ENCODE results near the gene OR2T3.
"Not testable (repeated sequence)": the region's sequence is repeated elsewhere in the genome, so short reads cannot be mapped to it uniquely, and the experiment has no call there.

OR2T3 gene, protein sequence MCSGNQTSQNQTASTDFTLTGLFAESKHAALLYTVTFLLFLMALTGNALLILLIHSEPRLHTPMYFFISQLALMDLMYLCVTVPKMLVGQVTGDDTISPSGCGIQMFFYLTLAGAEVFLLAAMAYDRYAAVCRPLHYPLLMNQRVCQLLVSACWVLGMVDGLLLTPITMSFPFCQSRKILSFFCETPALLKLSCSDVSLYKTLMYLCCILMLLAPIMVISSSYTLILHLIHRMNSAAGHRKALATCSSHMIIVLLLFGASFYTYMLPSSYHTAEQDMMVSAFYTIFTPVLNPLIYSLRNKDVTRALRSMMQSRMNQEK

DNA sequence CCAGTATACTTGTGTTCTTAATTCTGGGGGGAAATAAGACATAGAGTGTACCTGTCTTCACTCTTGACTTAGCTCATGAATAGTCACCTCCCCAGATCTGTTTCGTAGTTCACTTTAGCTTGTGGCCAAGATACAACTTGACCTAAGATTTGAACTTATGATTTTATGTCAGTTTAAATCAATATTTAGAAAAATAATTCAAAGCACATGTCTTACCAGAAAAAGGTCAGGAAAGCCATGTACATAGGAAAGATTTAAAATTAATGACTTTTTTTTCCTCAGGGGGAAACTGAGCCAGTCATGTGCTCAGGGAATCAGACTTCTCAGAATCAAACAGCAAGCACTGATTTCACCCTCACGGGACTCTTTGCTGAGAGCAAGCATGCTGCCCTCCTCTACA is at the start of gene OR2T3:
OR2T3 (plus strand) TSS at position 301 of the 400 bp plus-strand sequence; CDS start at position 301, 0 bp downstream.
- not testable (repeated sequence) for DNase-seq

DNA sequence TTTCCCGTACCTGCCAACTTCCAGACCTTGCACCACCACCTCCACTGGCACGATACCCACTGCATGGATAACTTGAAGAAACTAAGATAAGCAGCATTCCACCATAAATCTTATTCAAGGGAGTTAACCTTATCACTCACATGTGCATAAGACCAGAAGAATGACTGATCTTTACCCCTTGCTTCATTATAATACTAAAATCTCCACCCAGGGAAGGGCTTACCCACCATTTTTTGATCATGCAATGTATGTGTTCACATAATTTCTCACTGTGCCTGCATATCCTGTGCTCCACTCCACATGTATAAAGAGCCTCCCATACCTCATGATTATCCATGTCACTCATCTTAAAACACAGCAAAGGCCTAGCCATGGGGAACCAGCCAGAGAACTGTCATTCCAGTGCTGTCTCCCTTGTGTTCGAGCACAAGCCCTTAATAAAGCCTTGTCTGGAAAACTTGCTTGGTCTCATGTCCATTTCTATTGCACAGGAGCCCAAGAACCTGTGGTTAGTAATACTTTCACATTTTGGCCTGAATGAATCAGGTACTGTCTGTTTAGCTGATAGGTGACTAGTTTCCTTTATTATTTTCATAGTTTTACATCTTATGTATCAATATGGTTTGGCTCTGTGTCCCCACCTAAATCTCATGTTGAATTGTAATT is 45.5 kb upstream of the OR2T3 start:
- peak; percentile 7 for DNase-seq

DNA sequence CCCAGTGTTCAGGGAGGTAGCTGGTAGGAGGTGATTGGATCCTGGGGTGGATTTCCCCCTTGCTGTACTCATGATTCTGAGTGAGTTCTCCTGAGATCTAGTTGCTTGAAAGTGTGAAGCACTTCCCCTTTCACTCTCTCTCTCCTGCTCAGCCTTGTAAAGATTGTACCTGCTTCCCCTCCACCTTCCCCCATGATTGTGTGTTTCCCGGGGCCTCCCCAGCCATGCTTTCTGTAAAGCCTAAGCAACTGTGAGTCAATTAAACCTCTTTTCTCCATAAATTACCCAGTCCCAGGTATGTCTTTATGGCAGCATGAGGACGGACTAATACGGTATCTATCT is 45.0 kb upstream of the OR2T3 start:
- not testable (repeated sequence) for DNase-seq

DNA sequence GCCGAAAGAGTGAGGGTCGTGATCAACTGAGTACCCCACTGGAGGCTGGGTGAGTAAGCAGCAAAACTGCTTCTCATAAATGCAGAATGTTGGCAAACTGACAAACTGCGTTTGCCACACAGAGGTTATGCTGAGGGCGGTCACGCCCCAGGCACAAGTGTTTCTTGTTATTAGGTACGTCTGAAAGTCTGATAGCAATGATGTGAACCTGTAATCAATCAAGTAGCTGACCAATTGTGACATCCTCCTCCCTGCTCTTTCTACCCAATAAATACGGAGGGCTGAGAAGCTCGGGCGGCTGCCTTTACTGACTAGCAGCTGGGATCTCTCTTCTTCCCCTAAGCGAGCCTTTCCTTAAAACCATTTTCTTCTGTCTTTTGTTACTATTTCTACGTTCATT is 41.5 kb upstream of the OR2T3 start:
- DNase-seq: not testable (repeated sequence)

DNA sequence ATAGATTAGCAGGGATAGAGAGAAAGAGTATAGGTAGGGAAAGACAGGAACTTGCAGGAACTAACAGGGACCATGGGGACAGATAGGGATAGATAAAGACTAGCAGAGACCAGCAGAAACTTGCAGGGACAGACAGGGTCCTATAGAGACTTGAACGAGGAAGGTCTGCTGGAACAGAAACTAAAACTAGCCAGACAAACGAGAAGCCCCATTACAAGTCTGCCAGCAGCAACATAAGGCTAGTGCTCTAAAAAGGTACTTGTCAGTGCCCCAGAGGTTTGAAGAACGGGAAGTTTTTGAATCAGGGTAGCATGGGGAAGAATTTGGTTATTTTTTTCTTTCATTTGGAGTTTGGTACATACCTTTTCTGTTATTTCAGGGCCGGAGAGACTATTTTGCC is 41.0 kb upstream of the OR2T3 start:
- not testable (repeated sequence) for DNase-seq

DNA sequence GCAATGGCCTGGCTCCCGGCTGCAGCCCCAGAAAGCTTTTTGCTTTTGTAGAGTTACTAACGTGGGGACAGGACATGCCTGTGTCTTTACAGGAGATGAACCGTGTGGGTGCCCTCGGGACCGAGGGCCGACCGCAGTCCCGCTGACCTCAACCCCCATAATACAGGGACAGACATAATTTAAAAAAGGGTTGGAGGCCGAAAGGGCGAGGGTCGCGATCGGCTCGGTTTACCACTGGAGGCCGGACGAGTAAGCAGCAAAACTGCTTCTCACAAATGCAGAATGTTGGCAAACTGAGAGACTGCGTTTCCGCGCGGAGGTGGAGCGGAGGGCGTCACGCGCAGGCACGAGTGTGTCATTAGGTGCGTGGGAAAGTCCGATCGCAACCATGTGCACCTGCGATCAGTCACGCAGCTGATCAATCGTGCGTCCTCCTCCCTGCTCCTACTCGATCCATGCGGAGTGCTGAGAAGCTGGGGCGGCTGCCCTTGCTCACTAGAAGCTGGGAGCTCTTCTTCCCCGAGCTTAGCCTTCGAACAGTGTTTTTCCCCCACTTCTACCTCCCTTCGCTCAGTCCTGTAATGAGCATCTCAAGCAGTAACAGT is 39.2 kb upstream of the OR2T3 start:
- DNase-seq: not testable (repeated sequence)

DNA sequence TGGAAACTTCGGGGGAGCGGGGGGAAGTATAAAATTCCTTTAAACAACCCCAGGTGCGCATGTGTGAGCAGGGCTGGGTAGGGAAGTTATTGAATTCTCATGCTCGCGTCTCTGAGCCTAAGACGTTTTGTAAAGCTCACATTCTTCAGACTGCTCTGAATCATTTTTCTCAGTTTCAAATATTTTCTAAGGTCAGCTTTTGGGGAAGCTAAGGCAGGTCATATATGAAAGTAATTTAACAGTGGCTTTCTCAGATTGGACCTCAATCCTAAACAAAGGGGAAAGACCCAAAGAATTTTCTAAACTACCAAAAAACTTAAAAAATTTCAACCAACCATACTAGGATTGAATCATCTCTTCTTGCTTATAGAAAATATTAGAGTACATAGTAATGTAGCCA is 38.2 kb upstream of the OR2T3 start:
- not testable (repeated sequence) for DNase-seq

DNA sequence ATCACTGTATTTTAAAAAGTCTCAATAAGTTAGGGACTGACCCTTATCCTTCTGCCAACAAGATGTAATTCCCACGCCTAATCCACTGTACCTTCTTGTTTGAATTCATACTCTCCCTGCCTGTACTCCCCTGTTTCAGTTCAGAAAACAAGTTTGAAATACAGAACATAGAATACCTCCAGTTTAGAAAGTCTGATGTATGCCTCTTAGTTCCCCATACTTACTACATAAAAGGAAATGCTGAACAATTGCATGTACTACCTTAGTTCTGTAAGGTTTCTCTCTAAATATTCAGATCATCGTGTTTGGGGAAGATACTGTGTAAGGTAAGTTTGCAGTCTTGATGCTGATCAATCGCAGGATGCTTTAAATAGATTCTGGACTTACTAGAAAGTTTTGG is 36.8 kb upstream of the OR2T3 start:
- DNase-seq: not testable (repeated sequence)

DNA sequence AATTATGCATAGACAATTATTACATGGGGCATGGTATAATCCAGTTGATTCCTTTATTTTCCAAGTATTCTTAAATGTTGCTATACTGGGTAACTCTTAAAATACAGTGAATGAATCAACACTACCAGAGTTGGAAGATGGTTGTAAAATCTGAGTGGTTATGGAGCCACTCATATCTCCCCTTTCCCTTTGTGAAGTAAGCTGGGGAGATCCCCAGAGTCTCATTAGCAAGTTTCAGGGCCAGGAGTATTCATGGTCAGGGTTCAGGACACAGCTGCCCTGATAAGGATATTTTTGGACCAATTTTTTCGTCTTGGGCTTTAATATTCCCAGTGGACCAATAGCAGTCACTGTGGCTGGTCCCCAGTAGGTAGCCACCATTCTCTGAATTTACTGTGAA is 34.5 kb upstream of the OR2T3 start:
- DNase-seq: not testable (repeated sequence)

DNA sequence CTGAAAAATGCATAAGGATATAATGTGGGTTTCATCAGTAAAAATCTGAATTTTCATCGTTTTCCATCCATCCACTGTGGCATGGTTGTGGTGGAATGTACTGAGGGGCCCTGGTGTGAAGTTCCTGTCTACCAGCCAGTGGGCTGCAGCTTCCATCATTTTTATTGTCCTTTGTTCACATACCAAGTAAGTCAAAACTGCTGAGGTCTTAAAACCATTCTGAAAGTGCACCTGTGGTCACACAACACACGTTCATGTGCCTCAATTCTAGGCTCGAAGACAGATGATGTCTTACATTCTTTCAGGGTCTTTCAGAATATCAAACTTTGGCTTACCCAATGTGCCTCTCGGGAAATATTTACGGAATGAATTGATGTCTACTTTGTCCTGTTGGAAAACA is 33.9 kb upstream of the OR2T3 start:
- DNase-seq: not testable (repeated sequence)

DNA sequence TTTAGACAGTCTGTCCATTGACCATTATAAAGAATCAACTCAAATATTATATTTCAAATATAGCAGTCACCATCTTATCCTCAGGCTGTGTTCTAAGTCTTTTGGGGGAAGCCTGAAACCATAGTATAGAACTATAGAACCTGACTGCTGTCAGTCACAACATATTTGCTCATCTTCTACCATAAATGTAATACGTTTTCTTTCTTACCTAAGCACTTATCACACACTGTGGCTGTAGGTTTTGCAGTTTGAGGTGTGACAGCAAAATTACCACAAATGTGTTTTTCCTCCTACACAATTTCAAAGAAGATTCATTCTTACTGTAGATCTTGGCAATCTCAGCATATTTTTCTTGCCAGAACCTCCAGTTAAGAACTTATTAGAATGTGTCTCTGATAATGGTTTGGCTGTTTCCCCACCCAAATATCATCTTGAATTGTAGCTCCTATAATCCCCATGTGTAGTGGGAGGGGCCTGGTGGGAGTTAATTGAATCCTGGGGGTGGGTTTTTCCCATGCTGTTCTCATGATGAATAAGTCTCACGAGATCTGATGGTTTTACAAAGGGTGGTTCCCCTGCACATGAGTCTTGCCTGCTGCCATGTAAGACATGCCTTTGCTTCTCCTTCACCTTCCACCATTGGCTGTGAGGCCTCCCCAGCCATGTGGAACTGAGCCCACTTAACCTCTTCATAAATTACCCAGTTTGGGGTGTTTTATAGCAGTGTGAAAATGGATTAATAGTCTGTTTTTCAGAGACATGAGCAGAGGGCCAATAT is 30.5 kb upstream of the OR2T3 start:
- not testable (repeated sequence) for DNase-seq

DNA sequence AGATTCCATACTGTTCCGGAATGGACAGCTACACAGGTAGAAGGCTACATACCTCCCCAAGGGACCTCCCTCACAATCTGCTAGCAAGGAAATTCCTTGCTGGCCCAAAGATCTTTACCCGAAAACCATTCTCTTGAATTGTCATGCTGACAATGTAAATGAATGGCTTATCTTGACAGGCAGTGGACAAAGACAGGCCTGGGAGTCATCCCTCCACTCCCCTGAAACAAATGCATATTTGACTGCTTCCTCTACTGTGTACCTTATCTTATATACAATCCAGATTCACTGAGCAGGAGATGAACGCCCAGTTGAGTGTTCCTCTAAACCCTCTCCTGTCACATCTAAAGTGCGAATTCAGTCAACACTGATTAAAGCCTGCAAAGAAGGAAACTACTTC is 28.5 kb upstream of the OR2T3 start:
- not testable (repeated sequence) for DNase-seq

DNA sequence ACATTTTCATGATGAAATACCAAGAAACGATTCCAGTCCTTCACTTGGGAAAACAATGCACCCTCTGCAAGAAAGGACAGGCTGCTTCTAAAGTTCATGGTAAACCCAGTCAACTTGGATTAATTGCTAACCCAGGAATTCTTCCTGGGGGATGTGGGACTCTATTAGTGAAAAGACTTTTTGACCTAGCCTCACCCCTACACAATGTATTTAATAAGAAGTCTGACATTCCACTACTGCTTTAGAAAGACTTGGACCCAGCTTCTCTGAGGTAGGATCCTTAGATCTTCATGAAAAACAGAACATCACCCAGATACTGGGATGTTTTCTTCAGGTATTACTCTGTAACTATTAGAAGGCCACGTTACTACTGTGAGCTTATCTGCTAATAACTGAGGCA is 27.8 kb upstream of the OR2T3 start, which contains the start of gene OR2T2:
OR2T2 (plus strand) TSS at position 239 of the 400 bp plus-strand sequence. CDS start 7,161 bp downstream, outside the sequence.
- DNase-seq: not testable (repeated sequence)

DNA sequence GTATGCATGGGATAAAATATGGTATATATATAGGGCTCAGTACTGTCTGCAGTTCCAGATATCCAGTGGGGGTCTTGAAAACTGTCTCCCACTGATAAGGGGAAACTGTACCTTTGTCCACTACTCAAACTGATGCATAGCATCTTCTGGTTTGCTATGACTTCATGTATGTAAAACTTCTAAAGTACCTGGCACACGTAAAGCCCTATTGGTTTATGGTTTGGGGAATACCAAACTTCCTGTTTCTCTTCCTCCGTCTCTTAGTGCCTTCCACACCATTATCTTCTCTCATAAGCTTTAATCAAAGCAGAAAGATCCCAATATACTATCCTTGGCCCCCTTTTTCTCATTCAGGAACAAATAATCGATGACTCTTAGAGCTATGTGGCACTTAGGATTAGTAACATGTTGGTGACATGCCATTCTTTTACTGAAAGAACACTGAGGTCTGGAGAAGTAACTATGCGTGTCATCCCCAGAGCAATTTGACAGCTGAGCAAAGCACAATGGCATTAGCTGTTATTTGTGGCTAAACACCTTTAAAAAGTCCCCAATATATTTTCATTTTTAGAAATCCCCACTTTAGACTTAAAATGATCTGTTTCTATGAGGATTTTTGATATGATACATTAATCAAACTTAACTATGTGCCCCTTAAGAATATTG is 24.6 kb upstream of the OR2T3 start:
- DNase-seq: not testable (repeated sequence)

DNA sequence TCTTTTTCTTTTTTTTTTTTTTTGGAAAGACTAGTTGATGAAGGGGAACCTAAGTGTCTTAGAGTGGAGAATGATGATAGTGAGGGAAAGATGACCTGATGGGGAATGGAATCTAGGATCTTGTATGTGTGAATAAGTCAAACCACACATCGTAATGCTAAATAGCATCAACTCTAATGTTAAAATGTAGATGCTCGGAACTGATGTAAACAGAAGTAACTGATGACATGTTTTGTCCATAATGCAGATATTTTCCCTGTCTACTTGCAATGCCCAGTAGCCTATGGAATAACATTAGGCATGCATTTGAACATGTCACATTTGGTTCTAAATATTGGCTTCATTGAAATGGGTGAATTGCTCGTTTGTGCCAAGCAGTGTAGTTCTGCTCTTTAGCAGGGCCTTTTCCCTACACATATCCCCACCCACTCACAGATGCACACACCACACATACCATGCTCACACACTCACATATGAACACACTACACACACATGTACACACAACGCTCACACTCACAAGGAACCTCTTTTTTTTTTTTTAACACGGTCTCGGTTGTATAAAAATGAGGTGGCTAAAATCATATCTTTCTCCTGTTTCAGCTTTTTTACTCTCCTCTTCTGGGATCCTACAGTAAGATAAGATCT is 23.2 kb upstream of the OR2T3 start:
- DNase-seq: not testable (repeated sequence)

DNA sequence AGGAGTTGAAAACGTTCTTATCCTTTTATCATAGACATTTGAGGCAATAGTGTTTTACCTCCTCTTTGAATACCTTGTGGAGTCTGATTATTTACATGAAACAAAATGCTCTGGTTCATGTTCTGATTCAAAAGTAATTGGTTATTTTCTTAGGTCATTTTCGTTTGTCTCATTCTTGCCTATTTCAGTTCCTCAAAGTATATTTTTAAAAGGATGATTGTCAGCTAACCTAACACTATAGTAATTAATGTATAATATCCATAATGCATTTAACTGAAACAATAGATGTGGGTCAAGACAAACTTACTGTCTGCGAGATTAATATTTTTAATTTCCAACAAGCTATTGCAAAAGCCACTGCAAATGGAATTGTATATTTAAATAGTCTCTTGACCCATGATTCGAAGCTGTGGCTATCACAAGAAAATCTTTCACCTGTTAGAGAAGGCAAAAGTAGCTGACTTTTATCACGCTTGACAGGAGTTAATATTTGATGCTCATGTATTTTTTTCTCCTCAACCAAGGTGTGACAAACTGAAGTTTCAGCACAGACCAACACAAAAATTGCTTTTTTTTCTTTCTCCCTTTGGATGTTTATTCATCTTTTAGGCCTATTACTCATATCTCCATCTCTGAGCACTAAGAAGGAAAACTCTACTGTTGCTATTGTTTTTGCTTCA is 22.5 kb upstream of the OR2T3 start:
- not testable (repeated sequence) for DNase-seq

DNA sequence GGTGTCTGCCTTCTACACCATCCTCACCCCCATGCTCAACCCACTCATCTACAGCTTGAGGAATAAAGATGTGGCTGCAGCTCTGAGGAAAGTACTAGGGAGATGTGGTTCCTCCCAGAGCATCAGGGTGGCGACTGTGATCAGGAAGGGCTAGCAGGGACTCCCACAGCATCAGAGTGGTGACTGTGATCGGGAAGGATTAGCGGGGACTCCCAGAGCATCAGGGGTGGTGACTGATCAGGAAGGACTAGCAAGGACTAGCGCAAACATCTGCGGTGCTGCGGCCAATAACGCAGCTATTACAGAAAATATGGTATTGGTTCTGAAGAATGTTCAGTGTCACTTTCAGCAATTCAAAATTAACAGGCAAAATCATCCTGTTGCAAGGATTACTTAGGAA is 19.5 kb upstream of the OR2T3 start:
- DNase-seq: not testable (repeated sequence)

DNA sequence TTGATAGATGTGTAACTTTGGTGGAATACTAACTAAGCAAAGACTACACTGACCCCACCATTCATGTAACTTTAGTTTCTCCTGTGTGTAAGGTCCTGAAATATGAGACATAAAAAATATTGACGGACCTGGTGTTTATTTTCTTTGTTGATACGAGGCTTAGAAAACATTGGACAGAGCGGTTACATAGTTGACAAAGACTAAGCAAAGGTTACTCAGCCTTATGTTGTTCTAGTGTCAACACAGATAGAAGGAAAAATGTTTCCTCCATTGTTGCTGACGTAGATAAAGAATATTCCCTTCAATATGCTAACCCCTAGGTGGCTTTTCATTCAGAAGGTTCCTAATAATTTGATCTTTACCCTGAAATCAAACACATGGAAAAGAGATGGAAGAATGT is 18.1 kb upstream of the OR2T3 start:
- DNase-seq: not testable (repeated sequence)

DNA sequence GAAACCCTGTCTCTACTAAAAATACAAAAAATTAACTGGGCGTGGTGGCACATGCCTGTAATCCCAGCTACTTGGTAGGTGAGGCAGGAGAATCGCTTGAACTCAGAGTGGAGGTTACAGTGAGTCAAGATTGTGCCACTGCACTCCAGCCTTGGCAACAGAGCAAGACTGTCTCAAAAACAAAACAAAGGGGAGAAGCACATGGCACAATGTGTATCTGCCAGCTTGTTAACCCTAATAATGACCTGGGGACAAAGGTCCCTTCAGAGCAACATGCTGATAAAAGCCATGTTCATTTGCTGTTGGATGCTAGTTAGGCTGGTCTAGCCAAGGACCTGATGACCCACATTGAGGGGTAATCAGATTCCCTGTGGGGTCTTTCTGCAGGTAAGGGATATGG is 16.5 kb upstream of the OR2T3 start:
- not testable (repeated sequence) for DNase-seq

DNA sequence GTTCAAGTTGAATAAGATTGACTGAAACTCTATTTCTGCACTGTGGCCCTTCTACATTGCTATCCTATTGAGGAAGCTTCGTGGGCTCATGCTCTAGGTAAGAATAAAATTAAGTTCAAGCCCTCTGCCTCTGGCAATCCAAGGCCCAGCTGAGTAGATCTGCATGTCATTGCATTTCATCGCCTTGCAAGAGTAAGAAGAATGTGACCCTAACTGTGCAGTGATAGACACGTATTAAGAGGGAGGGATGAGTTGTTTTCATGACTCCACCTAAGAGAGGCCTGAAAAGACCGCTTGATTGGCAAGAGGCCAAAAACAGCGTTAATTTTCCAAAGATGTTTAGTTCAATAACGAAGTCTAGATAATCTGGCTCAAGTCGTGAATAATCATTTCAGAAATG is 14.0 kb upstream of the OR2T3 start:
- DNase-seq: not testable (repeated sequence)

DNA sequence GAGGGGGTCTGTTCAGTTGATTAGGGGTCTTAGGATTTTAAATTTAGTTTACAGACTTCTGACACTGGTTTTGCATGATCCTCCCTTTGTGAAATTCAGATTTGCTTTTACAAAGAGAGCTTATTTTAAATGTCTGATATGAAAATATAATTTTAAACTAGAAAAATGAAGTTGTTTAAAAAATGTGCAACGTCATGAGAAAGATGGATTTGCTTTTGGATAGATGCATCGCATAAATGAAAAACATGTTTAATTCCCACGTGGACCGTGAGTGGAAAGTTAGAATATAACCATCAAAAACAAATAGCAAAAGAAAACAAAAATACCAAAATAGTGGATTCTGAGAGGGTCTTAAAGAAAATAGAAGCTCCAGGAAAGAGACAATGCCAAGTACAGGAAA is 2.0 kb upstream of the OR2T3 start:
- no peak for DNase-seq
